Measurements from ENCODE around the gene DNAJB5.
A peak's percentile ranks its signal among the peaks of the same experiment; 100 is the strongest.

Gene DNAJB5

GRCh38 chr9:34990908-34991606 lies 1.5 kb downstream of the DNAJB5 start:
- TF ChIP-seq GATA1 (IDR thresholded peaks at IDR 0.05; ENCODE audit: low read depth, low read length), result no peak
- no peak for TF ChIP-seq POLR2A (IDR thresholded peaks at IDR 0.05; ENCODE audit: low read length)
- no peak for DNase-seq

DNA sequence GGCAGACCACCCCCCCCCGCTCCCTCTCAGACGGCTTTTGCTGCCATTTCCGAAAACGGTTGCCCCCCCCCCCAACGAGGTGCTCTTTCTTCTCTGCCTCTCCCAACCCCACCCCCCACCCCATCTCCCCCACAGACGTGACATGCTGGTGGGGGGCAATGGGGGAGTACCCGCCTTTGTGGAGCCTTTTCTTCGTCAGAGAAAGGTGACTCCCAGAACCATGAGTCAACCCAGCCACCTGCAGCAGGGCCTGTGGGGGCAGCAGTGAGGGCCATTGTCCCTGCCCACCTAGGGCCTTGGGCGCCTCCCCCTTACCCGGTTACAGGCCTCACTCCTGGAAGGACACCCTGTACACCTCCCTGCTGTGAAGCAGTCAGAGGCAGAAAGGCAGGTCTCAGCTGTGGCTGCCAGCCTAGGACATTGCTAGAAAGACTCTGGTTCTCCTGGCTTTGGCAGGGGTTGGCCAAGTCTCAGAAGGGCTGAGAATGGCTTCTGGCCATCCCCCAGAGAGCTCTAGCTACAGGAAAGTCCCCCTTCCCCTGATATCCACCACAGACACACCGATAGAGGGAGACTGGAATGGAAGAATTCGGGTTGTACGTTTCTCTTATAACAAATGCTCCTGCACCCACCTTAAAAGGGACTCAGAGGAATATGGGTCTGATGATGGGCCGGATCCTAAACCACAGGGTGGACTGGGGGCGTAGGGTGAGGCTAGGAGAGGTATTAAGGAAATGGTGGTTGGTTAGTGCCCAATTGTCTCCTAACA lies 2.2 kb downstream of the DNAJB5 start:
- TF ChIP-seq GATA1 (IDR thresholded peaks at IDR 0.05; ENCODE audit: low read depth, low read length), result no peak
- TF ChIP-seq POLR2A (IDR thresholded peaks at IDR 0.05; ENCODE audit: low read length), result no peak

DNA sequence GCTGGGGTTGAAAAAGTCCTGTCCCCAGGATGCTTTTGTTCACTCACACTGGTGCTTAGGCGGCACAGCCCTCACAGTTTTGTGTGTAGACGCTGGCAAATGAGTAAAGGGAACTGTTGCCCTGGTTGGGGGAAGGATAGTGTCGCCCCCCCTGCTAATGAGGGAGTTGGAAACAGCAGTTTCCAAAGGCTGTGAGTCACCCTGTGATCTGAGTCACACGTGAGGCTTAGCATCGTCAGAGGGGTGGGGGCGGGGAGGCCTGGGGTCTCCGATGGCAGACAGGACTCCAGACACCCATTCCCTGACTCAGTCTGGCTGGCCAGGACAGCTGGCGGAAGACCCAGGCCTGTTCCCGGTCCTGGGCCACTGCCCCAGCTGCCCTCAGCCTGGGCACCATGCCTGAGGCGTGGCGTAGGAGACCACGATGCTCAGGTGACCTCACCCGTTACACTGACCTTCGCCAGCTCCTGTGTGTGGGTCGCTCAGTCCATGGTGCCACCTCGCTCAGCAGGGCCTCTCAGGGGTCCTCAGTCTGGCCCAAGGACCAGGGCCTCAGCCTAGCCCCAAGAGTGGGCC lies 2.9 kb downstream of the DNAJB5 start:
- TF ChIP-seq POLR2A (IDR thresholded peaks at IDR 0.05; ENCODE audit: low read length) (no peak), GATA1 (IDR thresholded peaks at IDR 0.05; ENCODE audit: low read depth, low read length) (no peak)
- DNase-seq, result peak in 1 of 2 experiments; percentile 60

More for the DNA sequence above, 2.2 kb downstream of the DNAJB5 start:
- no peak for DNase-seq

GRCh38 chr9:34993502-34994259 lies 4.1 kb downstream of the DNAJB5 start:
- DNase-seq, result no peak
- no peak for TF ChIP-seq POLR2A (IDR thresholded peaks at IDR 0.05; ENCODE audit: low read length)
- no peak for TF ChIP-seq GATA1 (IDR thresholded peaks at IDR 0.05; ENCODE audit: low read depth, low read length)

DNA sequence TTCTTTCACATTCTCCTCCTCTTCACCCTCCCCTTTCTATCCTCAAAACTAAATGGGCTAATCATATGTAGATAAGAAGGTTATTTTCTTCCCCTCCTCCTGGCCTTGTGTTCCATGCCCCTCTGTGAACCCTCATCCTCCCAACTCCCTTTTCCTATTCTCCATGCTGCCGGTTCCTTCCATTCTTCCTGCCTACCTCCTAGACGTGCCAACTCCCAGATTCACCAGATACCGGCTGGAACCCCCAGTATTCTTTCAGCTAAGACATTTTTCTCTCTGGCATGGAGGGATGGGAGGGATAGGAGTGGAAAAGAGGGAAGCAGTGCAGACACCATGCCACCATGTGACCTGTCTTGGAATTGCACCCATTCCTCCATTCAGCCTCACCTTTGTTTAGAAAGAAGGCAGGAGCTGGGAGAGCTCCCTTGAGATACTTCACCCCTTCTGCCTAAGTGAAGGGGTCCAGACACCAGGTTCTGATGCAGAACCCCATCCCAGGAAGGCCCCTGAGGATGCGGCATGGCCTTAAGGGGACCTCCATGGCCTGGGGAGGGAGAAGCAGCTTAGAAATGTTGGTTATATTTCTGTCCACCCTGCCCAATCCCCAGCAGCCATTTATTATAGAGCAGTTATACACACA lies 4.8 kb downstream of the DNAJB5 start:
- TF ChIP-seq GATA1 (IDR thresholded peaks at IDR 0.05; ENCODE audit: low read depth, low read length) (no peak), POLR2A (IDR thresholded peaks at IDR 0.05; ENCODE audit: low read length) (no peak)
- DNase-seq, result peak in 1 of 2 experiments; percentile 22

DNA sequence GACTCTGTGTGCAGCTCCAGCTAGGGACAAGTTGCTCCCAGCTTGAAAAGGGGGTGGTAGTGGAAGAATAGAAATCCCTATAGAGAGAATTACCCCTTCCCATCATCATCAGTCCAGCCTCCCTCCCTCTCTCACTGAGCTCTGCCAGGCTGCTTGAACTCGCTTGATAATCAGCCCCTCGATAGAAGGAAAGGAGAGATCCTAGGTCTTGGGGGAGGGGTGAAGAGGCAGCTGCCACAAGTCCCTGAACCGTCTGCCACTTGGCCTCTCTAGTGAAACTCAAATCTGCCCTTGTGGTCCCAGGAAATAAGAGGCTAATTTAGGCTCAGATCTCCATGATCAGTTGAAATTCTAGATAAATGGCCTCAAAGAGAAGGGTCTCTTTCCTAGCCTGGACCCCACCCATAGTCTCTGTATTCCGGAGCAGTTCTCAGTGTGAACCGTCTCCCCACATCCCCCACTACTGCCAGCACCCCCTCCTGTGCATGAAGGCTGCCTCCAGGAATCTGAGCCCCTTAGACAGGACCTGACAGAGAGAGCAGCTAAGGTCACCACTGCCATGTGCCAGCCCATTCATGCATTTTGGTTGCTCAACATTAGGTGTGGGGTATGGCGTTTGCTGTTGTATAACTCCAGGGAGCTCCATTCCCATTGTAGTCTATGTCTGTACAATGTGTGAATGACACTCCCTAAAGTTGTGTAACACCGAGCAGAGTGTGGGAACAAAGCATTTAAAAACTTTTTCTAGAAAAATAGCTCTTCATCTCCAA lies 5.5 kb downstream of the DNAJB5 start:
- no peak for DNase-seq
- no peak for TF ChIP-seq POLR2A (IDR thresholded peaks at IDR 0.05; ENCODE audit: low read length)
- no peak for TF ChIP-seq GATA1 (IDR thresholded peaks at IDR 0.05; ENCODE audit: low read depth, low read length)

- DNase-seq, result no peak
- TF ChIP-seq GATA1 (IDR thresholded peaks at IDR 0.05; ENCODE audit: low read depth, low read length) (no peak), POLR2A (IDR thresholded peaks at IDR 0.05; ENCODE audit: low read length) (no peak)
Measured at GRCh38 chr9:34995670-34996060, 6.1 kb downstream of the DNAJB5 start.

DNA sequence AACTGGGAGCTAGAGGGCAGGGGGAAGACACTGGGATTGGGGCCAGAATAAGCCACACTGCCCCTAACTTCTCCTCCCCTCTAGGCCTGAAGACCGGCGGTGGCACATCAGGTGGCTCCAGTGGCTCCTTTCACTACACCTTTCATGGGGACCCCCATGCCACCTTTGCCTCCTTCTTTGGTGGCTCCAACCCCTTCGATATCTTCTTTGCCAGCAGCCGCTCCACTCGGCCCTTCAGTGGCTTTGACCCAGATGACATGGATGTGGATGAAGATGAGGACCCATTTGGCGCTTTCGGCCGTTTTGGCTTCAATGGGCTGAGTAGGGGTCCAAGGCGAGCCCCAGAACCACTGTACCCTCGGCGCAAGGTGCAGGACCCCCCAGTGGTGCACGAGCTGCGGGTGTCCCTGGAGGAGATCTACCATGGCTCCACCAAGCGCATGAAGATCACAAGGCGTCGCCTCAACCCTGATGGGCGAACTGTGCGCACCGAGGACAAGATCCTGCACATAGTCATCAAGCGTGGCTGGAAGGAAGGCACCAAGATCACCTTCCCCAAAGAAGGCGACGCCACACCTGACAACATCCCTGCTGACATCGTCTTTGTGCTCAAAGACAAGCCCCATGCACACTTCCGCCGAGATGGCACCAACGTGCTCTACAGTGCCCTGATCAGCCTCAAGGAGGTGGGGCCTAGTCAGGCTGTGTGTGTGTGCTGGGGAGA lies 6.8 kb downstream of the DNAJB5 start:
- DNase-seq, result no peak
- TF ChIP-seq GATA1 (IDR thresholded peaks at IDR 0.05; ENCODE audit: low read depth, low read length) (no peak), POLR2A (IDR thresholded peaks at IDR 0.05; ENCODE audit: low read length) (no peak)

DNA sequence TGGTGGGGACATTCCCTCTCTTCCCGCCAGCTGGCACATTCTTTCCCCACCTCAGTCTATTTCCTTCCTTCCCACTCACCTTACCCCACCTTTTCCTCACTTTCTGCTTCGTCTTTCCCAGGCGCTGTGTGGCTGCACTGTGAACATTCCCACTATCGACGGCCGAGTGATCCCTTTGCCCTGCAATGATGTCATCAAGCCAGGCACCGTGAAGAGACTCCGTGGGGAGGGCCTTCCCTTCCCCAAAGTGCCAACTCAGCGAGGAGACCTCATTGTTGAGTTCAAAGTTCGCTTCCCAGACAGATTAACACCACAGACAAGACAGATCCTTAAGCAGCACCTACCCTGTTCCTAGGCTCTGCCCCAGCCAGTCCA lies 7.3 kb downstream of the DNAJB5 start:
- TF ChIP-seq POLR2A (IDR thresholded peaks at IDR 0.05; ENCODE audit: low read length), result no peak
- TF ChIP-seq GATA1 (IDR thresholded peaks at IDR 0.05; ENCODE audit: low read depth, low read length), result no peak
- DNase-seq, result no peak

- TF ChIP-seq GATA1 (IDR thresholded peaks at IDR 0.05; ENCODE audit: low read depth, low read length) (no peak), POLR2A (IDR thresholded peaks at IDR 0.05; ENCODE audit: low read length) (no peak)
- no peak for DNase-seq
Measured at GRCh38 chr9:34997379-34997781, 7.8 kb downstream of the DNAJB5 start.

DNA sequence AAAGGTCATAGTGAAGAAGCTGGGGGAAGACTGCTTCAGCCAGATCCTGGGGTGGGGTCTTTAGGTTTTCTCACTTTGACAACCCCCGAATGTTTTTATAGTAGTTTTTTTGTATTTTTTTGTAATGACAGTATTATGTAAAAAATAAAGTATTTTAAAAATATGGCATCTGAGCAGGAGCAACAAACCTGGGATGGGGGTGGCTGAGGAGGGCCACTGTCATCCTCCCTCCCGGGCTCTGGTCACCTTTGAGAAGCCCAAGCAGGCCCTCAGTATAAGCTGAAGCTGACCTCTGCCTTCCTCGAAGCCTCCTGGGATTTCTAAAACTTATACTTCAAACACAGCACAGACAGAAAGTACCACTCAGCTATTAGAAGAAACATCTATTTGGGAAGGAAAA lies 8.7 kb downstream of the DNAJB5 start:
- no peak for DNase-seq

DNA sequence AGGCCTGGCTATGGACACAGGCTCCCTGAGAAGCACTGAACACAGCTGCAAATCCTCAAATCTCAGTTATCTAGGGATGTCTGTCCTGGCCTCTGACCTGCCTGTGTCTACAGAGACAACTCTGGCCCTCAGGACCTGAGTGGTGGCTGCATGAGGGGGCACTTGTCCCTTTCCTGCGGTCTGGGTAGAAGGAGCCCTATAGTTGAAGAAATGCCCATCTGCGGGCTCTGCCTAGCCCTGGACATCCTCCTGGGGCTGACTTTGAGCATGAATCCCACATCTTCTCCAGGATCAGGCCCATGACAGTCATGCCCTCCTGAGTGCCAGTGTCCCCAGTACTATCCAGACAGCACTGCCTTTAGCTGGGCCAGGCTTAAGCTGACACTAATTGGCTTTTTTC lies 10.0 kb downstream of the DNAJB5 start:
- DNase-seq, result no peak
- no peak for TF ChIP-seq GATA1 (IDR thresholded peaks at IDR 0.05; ENCODE audit: low read depth, low read length)
- no peak for TF ChIP-seq POLR2A (IDR thresholded peaks at IDR 0.05; ENCODE audit: low read length)

More for the DNA sequence above, 8.7 kb downstream of the DNAJB5 start:
- TF ChIP-seq POLR2A (IDR thresholded peaks at IDR 0.05; ENCODE audit: low read length), result no peak
- no peak for TF ChIP-seq GATA1 (IDR thresholded peaks at IDR 0.05; ENCODE audit: low read depth, low read length)

All from erythroblast (primary cell).